ENCODE measurements around the gene LRP1-AS. TPM values are rescaled to one million over a fixed set of nuclear protein-coding genes. Genes with fewer than 3 reads are reported as not detected.

Gene LRP1-AS
- total RNA-seq, 1 experiment from 2014 or later = not detected

DNA sequence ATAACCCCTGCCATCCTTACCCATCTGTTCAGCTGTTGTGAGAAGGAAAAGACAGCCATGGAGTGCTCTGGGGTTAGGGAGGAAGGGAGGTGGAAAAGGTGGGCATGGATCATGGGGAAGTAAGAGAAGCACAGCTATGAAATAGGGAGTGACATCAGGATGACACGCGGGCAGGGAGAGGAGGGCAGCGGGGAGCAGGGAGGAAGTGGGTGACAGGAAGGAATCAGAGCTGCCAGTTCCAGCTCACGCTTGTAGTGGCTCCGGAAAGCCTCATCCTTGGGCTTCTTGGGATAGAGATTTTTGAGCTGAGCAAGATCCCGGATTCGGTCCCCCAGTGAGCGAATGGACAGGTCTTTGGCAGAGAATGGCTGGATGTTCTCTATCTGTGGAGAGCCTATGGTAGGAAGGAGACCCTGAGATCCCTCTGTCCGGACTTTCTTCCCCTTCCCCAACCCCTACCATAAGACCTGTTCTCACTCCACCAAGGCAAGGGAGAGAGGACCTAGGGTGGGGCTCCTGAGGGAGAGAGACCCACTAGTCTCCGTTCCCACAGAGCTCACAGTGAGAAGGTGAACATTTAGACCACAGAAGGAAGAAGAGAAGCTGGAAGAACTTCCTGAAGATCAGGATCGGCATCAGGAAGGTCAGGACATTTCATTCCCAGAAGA lies 48.2 kb downstream of the LRP1-AS start:
- DNase-seq (ENCODE audit: low spot score) = no peak

- no peak for DNase-seq (ENCODE audit: low spot score)
These were observed 48.9 kb downstream of the LRP1-AS start for GRCh38 chr12:57098546-57098945.

- DNase-seq (ENCODE audit: low spot score) = no peak
These were observed 49.9 kb downstream of the LRP1-AS start for GRCh38 chr12:57097554-57097835.

DNA sequence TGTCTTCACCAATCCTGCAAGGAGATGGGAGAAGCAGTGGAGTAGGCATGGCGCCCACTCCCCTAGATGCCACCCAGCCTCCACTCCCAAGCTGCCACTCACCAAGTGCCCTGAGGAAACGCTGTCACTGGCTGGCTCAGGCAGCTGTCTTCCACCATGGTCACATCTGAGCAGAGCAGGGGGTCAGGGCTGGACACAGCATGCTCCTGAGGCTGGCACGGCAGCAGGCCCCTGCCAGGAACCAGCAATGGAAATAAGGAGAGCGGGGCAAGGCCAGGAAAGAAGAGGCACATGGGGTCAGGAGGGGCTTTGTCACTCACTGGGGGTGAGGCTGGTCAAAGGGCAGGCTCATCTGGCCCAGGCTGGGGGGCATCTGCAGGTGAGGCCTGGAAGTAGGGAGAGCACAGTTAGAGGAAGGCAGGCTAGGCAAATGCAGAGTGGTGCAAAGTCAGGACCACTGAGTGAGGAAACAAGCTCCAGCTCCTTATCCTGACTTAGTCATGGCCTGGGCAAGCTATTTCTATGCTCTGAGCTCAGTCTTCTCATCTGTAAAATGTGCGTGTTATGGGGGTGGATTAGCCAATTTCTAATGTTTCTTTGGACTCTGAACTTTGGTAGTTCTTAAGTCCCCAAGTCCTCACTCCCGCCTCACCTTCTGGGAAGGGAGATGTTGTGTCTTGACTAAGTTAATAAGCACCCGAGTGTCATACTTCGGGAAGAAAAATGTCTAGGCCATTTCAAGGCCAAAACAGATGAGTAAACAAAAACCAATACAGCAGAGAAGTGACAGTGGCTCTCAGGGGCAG lies 50.5 kb downstream of the LRP1-AS start:
- DNase-seq (ENCODE audit: low spot score) = no peak

GRCh38 chr12:57096099-57096572 lies 51.3 kb downstream of the LRP1-AS start:
- peak; percentile 48 for DNase-seq (ENCODE audit: low spot score)

GRCh38 chr12:57095440-57095839 lies 52.0 kb downstream of the LRP1-AS start:
- DNase-seq (ENCODE audit: low spot score) = no peak

Small RNA genes lying within 50 kb of the gene (small RNA-seq; reads per million reads assigned to genes)
- gene MIR1228 = not detected

Other genes with a start within 250 kb of the LRP1-AS start
- gene SDR9C7, start 213.2 kb downstream of the LRP1-AS start, total RNA-seq (2014; rRNA removed; shearing (Covaris generic)) = not detected in 2 replicates
- gene RDH16, start 190.0 kb downstream of the LRP1-AS start, total RNA-seq (2014; rRNA removed; shearing (Covaris generic)) = not detected in 2 replicates
- gene ZBTB39, start 141.1 kb downstream of the LRP1-AS start, total RNA-seq (2014; rRNA removed; shearing (Covaris generic)) = 3.2 and 3.4 TPM in 2 replicates
- gene TAC3, start 131.1 kb downstream of the LRP1-AS start, total RNA-seq (2014; rRNA removed; shearing (Covaris generic)) = not detected in 2 replicates
- 0.76 and 1.8 TPM in 2 replicates for gene MYO1A, start 97.5 kb downstream of the LRP1-AS start, total RNA-seq (2014; rRNA removed; shearing (Covaris generic))
- 12.5 and 13.6 TPM in 2 replicates for gene NEMP1, start 68.8 kb downstream of the LRP1-AS start, total RNA-seq (2014; rRNA removed; shearing (Covaris generic))
- gene NAB2, start 58.5 kb downstream of the LRP1-AS start, total RNA-seq (2014; rRNA removed; shearing (Covaris generic)) = 17.8 and 19.3 TPM in 2 replicates
- 114 and 125 TPM in 2 replicates for gene STAT6, start 36.3 kb downstream of the LRP1-AS start, total RNA-seq (2014; rRNA removed; shearing (Covaris generic))
- gene LRP1, start 19.1 kb downstream of the LRP1-AS start, total RNA-seq (2014; rRNA removed; shearing (Covaris generic)) = 22.8 and 25.2 TPM in 2 replicates
- 0.97 and 2.8 TPM in 2 replicates for gene NXPH4, start 69.2 kb upstream of the LRP1-AS start, total RNA-seq (2014; rRNA removed; shearing (Covaris generic))
- 295 and 298 TPM in 2 replicates for gene SHMT2, start 82.1 kb upstream of the LRP1-AS start, total RNA-seq (2014; rRNA removed; shearing (Covaris generic))
- gene STAC3, start 103.6 kb upstream of the LRP1-AS start, total RNA-seq (2014; rRNA removed; shearing (Covaris generic)) = 0.41 and 1.1 TPM in 2 replicates

Measured in HT-29 (cell line).